GM23338 (cell line): ENCODE data around the gene RNF214.

Source experiments
- CREB1 ChIP-seq: fragments of 250-450 bp; sonication (Bioruptor Pico); IDR thresholded peaks from 2 replicates; pipeline ENCODE4 v1.5.0; 2020; ENCODE audit warnings: low read depth, mild to moderate bottlenecking, moderate library complexity
- CTCF ChIP-seq, 2 experiments: fragments of 200-600 bp in 1 of 2; sonication (generic) in 1 of 2; conservative IDR thresholded peaks; 2 replicates each; pipeline versions ENCODE4 v1.5.1 to v1.6.1; 2016 to 2017; ENCODE audit warnings: antibody characterized with exemption in 2 of 2, low read depth in 2 of 2, mild to moderate bottlenecking in 2 of 2, moderate library complexity in 1 of 2
- EZH2 ChIP-seq: fragments of 200-600 bp; sonication (generic); IDR thresholded peaks from one replicate; pipeline ENCODE4 v1.8.0; 2017; ENCODE audit warnings: antibody characterized with exemption, mild to moderate bottlenecking, low read depth; ENCODE audit not compliant: unreplicated experiment
- JUNB ChIP-seq: IDR thresholded peaks from one replicate; pipeline ENCODE4 v1.6.1; 2016; ENCODE audit warnings: antibody characterized with exemption; ENCODE audit not compliant: unreplicated experiment
- POLR2AphosphoS5 ChIP-seq: IDR thresholded peaks from 2 replicates; pipeline ENCODE4 v1.6.1; 2016; ENCODE audit warnings: antibody characterized with exemption, low read depth
- REST ChIP-seq: IDR thresholded peaks from one replicate; pipeline ENCODE4 v1.6.1; 2018; ENCODE audit warnings: antibody characterized with exemption; ENCODE audit not compliant: unreplicated experiment
- STAT1 ChIP-seq: IDR thresholded peaks from one replicate; pipeline ENCODE4 v1.6.1; 2016; ENCODE audit warnings: antibody characterized with exemption; ENCODE audit not compliant: unreplicated experiment
- ZNF114 ChIP-seq: fragments of 250-450 bp; sonication (Bioruptor Pico); IDR thresholded peaks from 2 replicates; pipeline ENCODE4 v1.5.0; 2020; ENCODE audit warnings: mild to moderate bottlenecking, moderate library complexity

GRCh38 chr11:117194267-117194666 lies 38.2 kb upstream of the RNF214 start:
- TF ChIP-seq CTCF (conservative IDR thresholded peaks at IDR 0.05; ENCODE audit: low read depth in 2 of 2) (no peak), ZNF114 (no peak), REST (no peak), CREB1 (CRISPR knock-in tag) (no peak), EZH2 (no peak), JUNB (no peak), STAT1 (no peak), POLR2AphosphoS5 (no peak)
